Left ventricle myocardium inferior (tissue), 1 donor: Measurements from ENCODE around the gene MAN1C1. TPM values are rescaled to one million over a fixed set of nuclear protein-coding genes. Genes with fewer than 3 reads are reported as not detected.

Experiments
- DNase-seq: peaks from one replicate; pipeline ENCODE4 v3.0.0-alpha.2; 2020
- H3K27ac ChIP-seq: fragments of 200-600 bp; replicated peaks from 2 replicates; pipeline ENCODE4 v1.8.0; 2021
- H3K27me3 ChIP-seq: fragments of 200-600 bp; 2 replicates; pipeline ENCODE4 v1.8.0; 2021; ENCODE audit warnings: low read depth
- H3K36me3 ChIP-seq: fragments of 200-600 bp; 2 replicates; pipeline ENCODE4 v1.8.0; 2021
- H3K4me1 ChIP-seq: fragments of 200-600 bp; 2 replicates; pipeline ENCODE4 v1.8.0; 2021
- H3K4me3 ChIP-seq: fragments of 200-600 bp; 2 replicates; pipeline ENCODE4 v1.8.0; 2021; ENCODE audit warnings: mild to moderate bottlenecking, moderate library complexity
- H3K9me3 ChIP-seq: fragments of 200-600 bp; replicated peaks from 2 replicates; pipeline ENCODE4 v1.8.0; 2021
- CTCF ChIP-seq: fragments of 200-600 bp; IDR thresholded peaks from 2 replicates; pipeline ENCODE4 v1.8.0; 2021; ENCODE audit warnings: antibody characterized with exemption, mild to moderate bottlenecking, borderline replicate concordance
- intact Hi-C: fragments of 100-400 bp; cut with micrococcal nuclease; formaldehyde crosslinking; loops from one replicate; pipeline ENCODE4 v1.11.0; 2022
- total RNA-seq: library from RNA; stranded (reverse); fragmentation: NEBNext Ultra II Directional; extraction: Animal tissue kit (Norgen Biotek cat#: 25700); gene quantifications from one replicate; pipeline ENCODE4 v1.2.1, GENCODE V29; 2021
- donor health status: DM: no; HTN: yes; CAD: no; lungs with severe emphysema.

Gene MAN1C1
- total RNA-seq, 1 donor from 2014 or later = 18.0 TPM

- no peak for DNase-seq
- Histone ChIP-seq H3K27me3 (no peaks in the 10 kb centered on the region), H3K4me3 (no peak overlapping the region), H3K9me3 (no peaks in the 10 kb centered on the region), H3K4me1 (peaks cover 5% of the 10 kb centered on the region), H3K27ac (no peak overlapping the region), H3K36me3 (no peaks in the 10 kb centered on the region)
- intact Hi-C loops = no loop called here
- no peak for TF ChIP-seq CTCF
These were observed 37.0 kb upstream of the MAN1C1 start for GRCh38 chr1:25579292-25580252.

GRCh38 chr1:25580927-25581326, 35.7 kb upstream of the MAN1C1 start:
- intact Hi-C loops = no loop called here
- TF ChIP-seq CTCF = no peak
- no peaks in the 10 kb centered on the region for H3K36me3 ChIP-seq
- no peak overlapping the region for H3K27ac ChIP-seq
- H3K9me3 ChIP-seq = no peaks in the 10 kb centered on the region
- no peak overlapping the region for H3K4me3 ChIP-seq
- H3K27me3 ChIP-seq = no peaks in the 10 kb centered on the region
- no peak for DNase-seq
- no peaks in the 10 kb centered on the region for H3K4me1 ChIP-seq

GRCh38 chr1:25581764-25582163, 34.8 kb upstream of the MAN1C1 start:
- Histone ChIP-seq H3K27ac (no peak overlapping the region), H3K27me3 (no peaks in the 10 kb centered on the region), H3K4me1 (no peaks in the 10 kb centered on the region), H3K36me3 (no peaks in the 10 kb centered on the region), H3K4me3 (no peak overlapping the region), H3K9me3 (no peaks in the 10 kb centered on the region)
- intact Hi-C loops = no loop called here
- no peak for TF ChIP-seq CTCF
- DNase-seq = no peak

- H3K9me3 ChIP-seq = no peaks in the 10 kb centered on the region
- H3K4me1 ChIP-seq = no peaks in the 10 kb centered on the region
- intact Hi-C loops = no loop called here
- no peak for DNase-seq
- no peak for TF ChIP-seq CTCF
- H3K4me3 ChIP-seq = no peak overlapping the region
- H3K27ac ChIP-seq = no peak overlapping the region
- no peaks in the 10 kb centered on the region for H3K36me3 ChIP-seq
- no peaks in the 10 kb centered on the region for H3K27me3 ChIP-seq
These were observed 32.8 kb upstream of the MAN1C1 start for GRCh38 chr1:25583519-25584370.

GRCh38 chr1:25586181-25586588, 30.4 kb upstream of the MAN1C1 start:
- no peak for TF ChIP-seq CTCF
- Histone ChIP-seq H3K36me3 (no peaks in the 10 kb centered on the region), H3K4me3 (no peak overlapping the region), H3K4me1 (peaks cover 11% of the 10 kb centered on the region), H3K27ac (no peak overlapping the region), H3K27me3 (no peaks in the 10 kb centered on the region), H3K9me3 (no peaks in the 10 kb centered on the region)
- intact Hi-C loops = no loop called here
- no peak for DNase-seq
